Stomach smooth muscle (tissue), 2 donors: ENCODE data around the gene DZIP1.

Source experiments
- H3K27ac ChIP-seq: one replicate; pipeline ENCODE4 v1.7.0; 2013; ENCODE audit warnings: mild to moderate bottlenecking, low read length, inconsistent platforms
- H3K27me3 ChIP-seq, 2 donors: one replicate each; pipeline ENCODE4 v1.7.0; 2013; ENCODE audit warnings: low read length in 2 of 2; ENCODE audit not compliant: insufficient read depth in 2 of 2, control insufficient read depth in 1 of 2
- H3K36me3 ChIP-seq, 2 donors: one replicate each; pipeline ENCODE4 v1.7.0; 2013; ENCODE audit warnings: low read length in 2 of 2; ENCODE audit not compliant: control insufficient read depth in 2 of 2, insufficient read depth in 2 of 2
- H3K4me1 ChIP-seq: one replicate; pipeline ENCODE4 v1.7.0; 2013; ENCODE audit warnings: low read length; ENCODE audit not compliant: control insufficient read depth, insufficient read depth
- H3K4me3 ChIP-seq, 2 donors: one replicate each; pipeline ENCODE4 v1.7.0; 2013; ENCODE audit warnings: low read length in 2 of 2
- H3K9ac ChIP-seq, 2 donors: one replicate each; pipeline ENCODE4 v1.7.0; 2013; ENCODE audit warnings: low read length in 2 of 2, mild to moderate bottlenecking in 1 of 2
- H3K9me3 ChIP-seq, 2 donors: one replicate each; pipeline ENCODE4 v1.7.0; 2013; ENCODE audit warnings: low read length in 2 of 2; ENCODE audit not compliant: control insufficient read depth in 2 of 2
- donor health status: healthy.
- donor health status: Pancreatic carcinoma.

The DZIP1 gene

GRCh38 chr13:95643936-95644598, 439 bp downstream of the DZIP1 start:
- Histone ChIP-seq H3K4me3 (peak overlapping the region; percentile 78 to 81), H3K27me3 (no peaks in the 10 kb centered on the region), H3K9me3 (no peaks in the 10 kb centered on the region), H3K27ac (peak overlapping the region; percentile 71), H3K4me1 (peaks cover 20% of the 10 kb centered on the region), H3K9ac (peak overlapping the region; percentile 60 to 73), H3K36me3 (no peaks in the 10 kb centered on the region)

GRCh38 chr13:95643571-95643935, 953 bp downstream of the DZIP1 start:
- H3K4me3 ChIP-seq, result peak overlapping the region; percentile 78 to 81
- peak overlapping the region; percentile 71 for H3K27ac ChIP-seq
- peaks cover 20% of the 10 kb centered on the region for H3K4me1 ChIP-seq
- no peaks in the 10 kb centered on the region for H3K9me3 ChIP-seq
- H3K36me3 ChIP-seq, result no peaks in the 10 kb centered on the region
- peak overlapping the region; percentile 60 to 73 for H3K9ac ChIP-seq
- no peaks in the 10 kb centered on the region for H3K27me3 ChIP-seq

GRCh38 chr13:95642999-95643398, 1.5 kb downstream of the DZIP1 start:
- no peak overlapping the region for H3K27ac ChIP-seq
- no peaks in the 10 kb centered on the region for H3K27me3 ChIP-seq
- peaks cover 20% of the 10 kb centered on the region for H3K4me1 ChIP-seq
- H3K36me3 ChIP-seq, result no peaks in the 10 kb centered on the region
- peak overlapping the region; percentile 78 to 81 for H3K4me3 ChIP-seq
- H3K9me3 ChIP-seq, result no peaks in the 10 kb centered on the region
- peak overlapping the region; percentile 7 to 73 for H3K9ac ChIP-seq

- Histone ChIP-seq H3K9me3 (no peaks in the 10 kb centered on the region), H3K4me3 (peak overlapping the region; percentile 59 to 72), H3K4me1 (peaks cover 20% of the 10 kb centered on the region), H3K9ac (peak overlapping the region; percentile 51 to 60), H3K36me3 (peaks cover 0 to 4% of the 10 kb centered on the region in 2 donors), H3K27me3 (no peaks in the 10 kb centered on the region), H3K27ac (peak overlapping the region; percentile 24)
Observed at GRCh38 chr13:95642028-95642621, 2.4 kb downstream of the DZIP1 start.

GRCh38 chr13:95641291-95642027, 3.0 kb downstream of the DZIP1 start:
- H3K9me3 ChIP-seq, result no peaks in the 10 kb centered on the region
- peaks cover 20% of the 10 kb centered on the region for H3K4me1 ChIP-seq
- no peak overlapping the region for H3K27ac ChIP-seq
- peak overlapping the region; percentile 59 to 72 for H3K4me3 ChIP-seq
- H3K27me3 ChIP-seq, result no peaks in the 10 kb centered on the region
- H3K9ac ChIP-seq, result no peak overlapping the region
- H3K36me3 ChIP-seq, result peaks cover 0 to 7% of the 10 kb centered on the region in 2 donors

- Histone ChIP-seq H3K9ac (no peak overlapping the region), H3K4me1 (peaks cover 9% of the 10 kb centered on the region), H3K36me3 (peaks cover 17 to 19% of the 10 kb centered on the region in 2 donors), H3K9me3 (no peaks in the 10 kb centered on the region), H3K4me3 (no peak overlapping the region), H3K27ac (no peak overlapping the region), H3K27me3 (no peaks in the 10 kb centered on the region)
Observed at GRCh38 chr13:95636853-95637252, 7.7 kb downstream of the DZIP1 start.

GRCh38 chr13:95630593-95630992, 13.9 kb downstream of the DZIP1 start:
- H3K9me3 ChIP-seq, result no peaks in the 10 kb centered on the region
- no peaks in the 10 kb centered on the region for H3K4me1 ChIP-seq
- no peak overlapping the region for H3K27ac ChIP-seq
- H3K36me3 ChIP-seq, result peaks cover 41 to 50% of the 10 kb centered on the region in 2 donors
- H3K27me3 ChIP-seq, result no peaks in the 10 kb centered on the region
- no peak overlapping the region for H3K4me3 ChIP-seq
- no peak overlapping the region for H3K9ac ChIP-seq

- Histone ChIP-seq H3K27ac (no peak overlapping the region), H3K9me3 (no peaks in the 10 kb centered on the region), H3K36me3 (peaks cover 44 to 50% of the 10 kb centered on the region in 2 donors), H3K4me3 (no peak overlapping the region), H3K4me1 (no peaks in the 10 kb centered on the region), H3K27me3 (no peaks in the 10 kb centered on the region), H3K9ac (no peak overlapping the region)
Observed at GRCh38 chr13:95629071-95629470, 15.4 kb downstream of the DZIP1 start.

GRCh38 chr13:95628488-95628887, 16.0 kb downstream of the DZIP1 start:
- peaks cover 43 to 50% of the 10 kb centered on the region in 2 donors for H3K36me3 ChIP-seq
- no peaks in the 10 kb centered on the region for H3K4me1 ChIP-seq
- H3K27me3 ChIP-seq, result no peaks in the 10 kb centered on the region
- H3K4me3 ChIP-seq, result no peak overlapping the region
- H3K9me3 ChIP-seq, result no peaks in the 10 kb centered on the region
- H3K27ac ChIP-seq, result no peak overlapping the region
- no peak overlapping the region for H3K9ac ChIP-seq

GRCh38 chr13:95627590-95627989, 16.9 kb downstream of the DZIP1 start:
- no peak overlapping the region for H3K4me3 ChIP-seq
- no peaks in the 10 kb centered on the region for H3K4me1 ChIP-seq
- H3K9me3 ChIP-seq, result no peaks in the 10 kb centered on the region
- H3K27ac ChIP-seq, result no peak overlapping the region
- peaks cover 40 to 43% of the 10 kb centered on the region in 2 donors for H3K36me3 ChIP-seq
- no peaks in the 10 kb centered on the region for H3K27me3 ChIP-seq
- H3K9ac ChIP-seq, result no peak overlapping the region
